Measurements from ENCODE around the gene CHST11.

GRCh38 chr12:104446646-104447421 lies 9.9 kb upstream of the CHST11 start:
- TF ChIP-seq EZH2phosphoT487 (IDR thresholded peaks at IDR 0.05; ENCODE audit: borderline replicate concordance, low read length) (no peak), CTCF (IDR thresholded peaks at IDR 0.05; ENCODE audit: low read depth, low read length, poor library complexity, severe bottlenecking) (no peak)

Measured in DOHH2 (cell line).